ENCODE results near the gene TAL1.

The TAL1 gene

DNA sequence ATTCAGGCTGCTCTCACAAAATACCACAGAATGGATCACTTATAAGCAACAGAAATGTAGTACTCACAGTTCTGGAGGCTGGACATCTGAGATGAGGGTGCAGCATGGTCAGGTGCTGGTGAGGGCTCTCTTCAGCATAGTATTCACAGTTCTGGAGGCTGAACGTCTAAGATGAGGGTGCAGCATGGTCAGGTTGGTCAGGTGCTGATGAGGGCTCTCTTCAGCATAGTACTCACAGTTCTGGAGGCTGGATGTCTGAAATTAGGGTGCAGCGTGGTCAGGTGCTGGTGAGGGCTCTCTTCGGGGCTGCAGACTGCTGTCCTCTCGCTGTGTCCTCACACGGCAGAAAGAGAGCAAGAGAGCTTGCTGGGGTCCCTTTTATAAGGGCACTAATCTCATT is 59.2 kb downstream of the TAL1 start:
- Histone ChIP-seq H3K27ac (no peak overlapping the region), H3K4me3 (ENCODE audit: low read depth in 1 of 2, low read length in 1 of 2) (no peak overlapping the region)
- TF ChIP-seq, protein P1, sequence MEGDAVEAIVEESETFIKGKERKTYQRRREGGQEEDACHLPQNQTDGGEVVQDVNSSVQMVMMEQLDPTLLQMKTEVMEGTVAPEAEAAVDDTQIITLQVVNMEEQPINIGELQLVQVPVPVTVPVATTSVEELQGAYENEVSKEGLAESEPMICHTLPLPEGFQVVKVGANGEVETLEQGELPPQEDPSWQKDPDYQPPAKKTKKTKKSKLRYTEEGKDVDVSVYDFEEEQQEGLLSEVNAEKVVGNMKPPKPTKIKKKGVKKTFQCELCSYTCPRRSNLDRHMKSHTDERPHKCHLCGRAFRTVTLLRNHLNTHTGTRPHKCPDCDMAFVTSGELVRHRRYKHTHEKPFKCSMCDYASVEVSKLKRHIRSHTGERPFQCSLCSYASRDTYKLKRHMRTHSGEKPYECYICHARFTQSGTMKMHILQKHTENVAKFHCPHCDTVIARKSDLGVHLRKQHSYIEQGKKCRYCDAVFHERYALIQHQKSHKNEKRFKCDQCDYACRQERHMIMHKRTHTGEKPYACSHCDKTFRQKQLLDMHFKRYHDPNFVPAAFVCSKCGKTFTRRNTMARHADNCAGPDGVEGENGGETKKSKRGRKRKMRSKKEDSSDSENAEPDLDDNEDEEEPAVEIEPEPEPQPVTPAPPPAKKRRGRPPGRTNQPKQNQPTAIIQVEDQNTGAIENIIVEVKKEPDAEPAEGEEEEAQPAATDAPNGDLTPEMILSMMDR (IDR thresholded peaks at IDR 0.05) = no peak

More for the DNA sequence above, 59.2 kb downstream of the TAL1 start:
- Histone ChIP-seq H3K4me1 (ENCODE audit: control insufficient read depth in 1 of 2, insufficient read depth in 1 of 2, low read depth in 1 of 2, low read length in 1 of 2) (no peaks in the 10 kb centered on the region), H3K27me3 (peaks cover 6% of the 10 kb centered on the region), H3K9me3 (no peaks in the 10 kb centered on the region), H3K36me3 (no peaks in the 10 kb centered on the region)

All from neutrophil (primary cell).